ENCODE results near the gene OTUD1.
"Not testable (repeated sequence)": the region's sequence is repeated elsewhere in the genome, so short reads cannot be mapped to it uniquely, and the experiment has no call there.

OTUD1 gene, protein sequence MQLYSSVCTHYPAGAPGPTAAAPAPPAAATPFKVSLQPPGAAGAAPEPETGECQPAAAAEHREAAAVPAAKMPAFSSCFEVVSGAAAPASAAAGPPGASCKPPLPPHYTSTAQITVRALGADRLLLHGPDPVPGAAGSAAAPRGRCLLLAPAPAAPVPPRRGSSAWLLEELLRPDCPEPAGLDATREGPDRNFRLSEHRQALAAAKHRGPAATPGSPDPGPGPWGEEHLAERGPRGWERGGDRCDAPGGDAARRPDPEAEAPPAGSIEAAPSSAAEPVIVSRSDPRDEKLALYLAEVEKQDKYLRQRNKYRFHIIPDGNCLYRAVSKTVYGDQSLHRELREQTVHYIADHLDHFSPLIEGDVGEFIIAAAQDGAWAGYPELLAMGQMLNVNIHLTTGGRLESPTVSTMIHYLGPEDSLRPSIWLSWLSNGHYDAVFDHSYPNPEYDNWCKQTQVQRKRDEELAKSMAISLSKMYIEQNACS

DNA sequence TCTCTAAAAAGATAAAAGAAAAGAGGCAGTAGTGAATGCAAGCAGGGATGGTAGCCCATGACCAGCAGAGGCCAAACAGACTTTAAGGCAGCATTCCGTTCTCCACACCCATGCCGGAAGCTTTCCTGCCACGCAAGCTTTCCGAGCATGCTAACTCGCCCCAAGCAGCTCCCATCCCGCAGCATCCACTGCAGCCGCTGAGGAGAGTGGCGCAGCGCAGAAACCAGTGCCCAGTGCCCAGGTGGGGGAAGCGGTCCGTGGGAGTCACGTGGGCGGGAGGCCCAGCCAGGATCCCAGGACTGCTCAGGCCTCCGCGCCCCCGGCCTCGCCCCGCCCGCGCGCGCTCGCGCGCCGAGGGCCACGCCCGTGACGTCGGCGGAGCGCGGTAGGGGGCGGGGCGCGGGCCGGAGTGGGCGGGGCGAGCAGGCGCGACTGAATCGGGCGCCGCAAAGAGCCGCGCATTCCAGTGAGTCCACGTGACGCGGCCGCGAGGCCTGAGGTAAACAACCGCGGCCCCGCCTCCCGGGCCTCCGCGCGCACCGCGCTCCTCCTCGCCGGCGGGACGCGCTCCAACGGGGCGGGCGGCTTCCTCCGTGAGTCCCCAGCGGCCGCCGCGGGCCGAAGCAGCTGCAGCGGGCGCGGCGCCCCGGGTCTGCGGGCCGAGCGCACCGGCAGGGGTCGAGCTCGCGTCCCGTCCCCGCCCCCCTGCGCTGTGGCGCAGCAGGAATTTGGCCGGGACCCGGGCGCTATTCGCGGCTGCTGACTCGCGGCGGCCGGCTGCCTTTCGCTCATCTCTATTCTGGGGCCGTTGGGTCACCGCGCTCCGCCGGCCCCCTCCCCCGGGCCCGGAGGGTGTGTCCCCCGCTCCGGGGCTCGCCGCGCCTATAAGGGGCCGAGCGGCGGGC is at the start of gene OTUD1:
TSS of gene OTUD1 (plus strand) at position 529 of the 905 bp plus-strand sequence. CDS start 383 bp downstream, outside the sequence.
- DNase-seq (ENCODE audit: low read depth), result peak; percentile 95
- H3K4me3 ChIP-seq (replicated peaks; ENCODE audit: low read depth, low read length), result peak within 1 kb of the TSS; percentile 66
- TF ChIP-seq, protein P1, sequence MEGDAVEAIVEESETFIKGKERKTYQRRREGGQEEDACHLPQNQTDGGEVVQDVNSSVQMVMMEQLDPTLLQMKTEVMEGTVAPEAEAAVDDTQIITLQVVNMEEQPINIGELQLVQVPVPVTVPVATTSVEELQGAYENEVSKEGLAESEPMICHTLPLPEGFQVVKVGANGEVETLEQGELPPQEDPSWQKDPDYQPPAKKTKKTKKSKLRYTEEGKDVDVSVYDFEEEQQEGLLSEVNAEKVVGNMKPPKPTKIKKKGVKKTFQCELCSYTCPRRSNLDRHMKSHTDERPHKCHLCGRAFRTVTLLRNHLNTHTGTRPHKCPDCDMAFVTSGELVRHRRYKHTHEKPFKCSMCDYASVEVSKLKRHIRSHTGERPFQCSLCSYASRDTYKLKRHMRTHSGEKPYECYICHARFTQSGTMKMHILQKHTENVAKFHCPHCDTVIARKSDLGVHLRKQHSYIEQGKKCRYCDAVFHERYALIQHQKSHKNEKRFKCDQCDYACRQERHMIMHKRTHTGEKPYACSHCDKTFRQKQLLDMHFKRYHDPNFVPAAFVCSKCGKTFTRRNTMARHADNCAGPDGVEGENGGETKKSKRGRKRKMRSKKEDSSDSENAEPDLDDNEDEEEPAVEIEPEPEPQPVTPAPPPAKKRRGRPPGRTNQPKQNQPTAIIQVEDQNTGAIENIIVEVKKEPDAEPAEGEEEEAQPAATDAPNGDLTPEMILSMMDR (IDR thresholded peaks at IDR 0.05; ENCODE audit: low read length, missing control alignments), result peak; percentile 14

DNA sequence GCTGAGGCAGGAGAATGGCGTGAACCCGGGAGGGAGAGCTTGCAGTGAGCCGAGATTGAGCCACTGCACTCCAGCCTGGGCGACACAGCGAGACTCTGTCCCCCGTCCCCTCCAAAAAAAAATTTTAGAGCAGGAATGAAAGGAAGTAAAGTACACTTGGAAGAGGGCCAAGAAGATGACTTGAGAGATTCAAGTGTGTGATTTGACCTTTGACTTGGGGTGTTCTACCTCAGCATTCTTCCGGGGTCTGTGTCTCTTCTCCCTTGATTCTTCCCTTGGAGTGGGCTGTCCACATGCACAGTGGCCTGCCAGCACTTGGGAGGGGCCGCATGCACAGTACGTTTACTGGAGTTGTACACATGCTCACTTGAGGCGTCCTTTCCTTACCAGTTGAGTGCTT is 48.5 kb upstream of the OTUD1 start:
- DNase-seq (ENCODE audit: low read depth); H3K4me3 ChIP-seq (replicated peaks; ENCODE audit: low read depth, low read length): not testable (repeated sequence)

DNA sequence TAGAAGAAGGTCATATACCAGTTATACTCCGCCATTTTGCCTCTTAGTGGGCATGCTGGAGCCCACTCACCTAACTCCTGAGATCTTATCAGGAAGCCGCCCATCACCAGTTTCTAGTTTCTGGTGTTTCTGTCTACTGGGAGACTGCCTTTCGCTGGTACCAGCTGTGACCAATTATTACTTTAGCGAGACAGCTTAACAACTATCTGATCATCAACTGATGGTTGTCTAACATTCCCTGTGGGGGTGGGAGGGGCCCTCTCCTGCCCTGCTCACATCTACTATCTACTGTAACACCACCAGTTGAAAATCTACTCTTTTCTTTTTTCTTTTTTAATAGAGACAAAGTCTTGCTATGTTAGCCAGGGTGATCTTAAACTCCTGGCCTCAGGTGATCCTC is 48.1 kb upstream of the OTUD1 start:
- H3K4me3 ChIP-seq (replicated peaks; ENCODE audit: low read depth, low read length), result no peak overlapping the region
- TF ChIP-seq, protein P1 (IDR thresholded peaks at IDR 0.05; ENCODE audit: low read length, missing control alignments), result no peak
- no peak for DNase-seq (ENCODE audit: low read depth)

GRCh38 chr10:23391821-23392220 is 47.1 kb upstream of the OTUD1 start:
- TF ChIP-seq, protein P1 (IDR thresholded peaks at IDR 0.05; ENCODE audit: low read length, missing control alignments), result no peak

DNA sequence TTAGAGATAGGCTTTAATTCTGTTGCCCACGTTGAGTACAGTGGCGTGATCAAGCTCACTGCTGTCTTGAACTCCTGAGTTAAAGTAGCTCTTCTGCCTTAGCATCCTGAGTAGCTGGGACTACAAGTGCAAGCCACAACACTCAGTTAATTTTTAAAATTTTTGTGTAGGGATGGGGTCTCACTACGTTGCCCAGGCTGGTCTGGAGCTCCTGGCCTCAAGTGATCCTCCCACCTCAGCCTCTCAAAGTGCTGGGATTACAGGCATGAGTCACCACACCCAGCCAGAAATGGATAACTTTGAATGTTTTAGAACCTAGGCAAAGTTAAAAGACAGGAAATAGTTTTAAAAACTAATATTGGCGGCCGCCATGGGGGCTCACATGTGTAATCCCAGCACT is 43.9 kb upstream of the OTUD1 start:
- no peak for DNase-seq (ENCODE audit: low read depth)
- TF ChIP-seq, protein P1 (IDR thresholded peaks at IDR 0.05; ENCODE audit: low read length, missing control alignments), result no peak
- no peak overlapping the region for H3K4me3 ChIP-seq (replicated peaks; ENCODE audit: low read depth, low read length)

More at GRCh38 chr10:23391821-23392220, 47.1 kb upstream of the OTUD1 start:
- H3K4me3 ChIP-seq (replicated peaks; ENCODE audit: low read depth, low read length), result no peak overlapping the region
- DNase-seq (ENCODE audit: low read depth), result no peak

- H3K4me3 ChIP-seq (replicated peaks; ENCODE audit: low read depth, low read length), result no peak overlapping the region
- TF ChIP-seq, protein P1 (IDR thresholded peaks at IDR 0.05; ENCODE audit: low read length, missing control alignments), result no peak
- no peak for DNase-seq (ENCODE audit: low read depth)
These were observed 42.2 kb upstream of the OTUD1 start for GRCh38 chr10:23396695-23397094.

- no peak overlapping the region for H3K4me3 ChIP-seq (replicated peaks; ENCODE audit: low read depth, low read length)
- DNase-seq (ENCODE audit: low read depth), result peak; percentile 87
- TF ChIP-seq, protein P1 (IDR thresholded peaks at IDR 0.05; ENCODE audit: low read length, missing control alignments), result no peak
These were observed 39.2 kb upstream of the OTUD1 start for GRCh38 chr10:23399701-23400144.

Measured in fibroblast of pulmonary artery (primary cell).